ENCODE results near the gene CRK. TPM values are rescaled to one million over a fixed set of nuclear protein-coding genes. Genes with fewer than 3 reads are reported as not detected.
"Not testable (repeated sequence)": the region's sequence is repeated elsewhere in the genome, so short reads cannot be mapped to it uniquely, and the experiment has no call there.

Gene CRK
- total RNA-seq, 1 donor from 2014 or later = 66.2 TPM

DNA sequence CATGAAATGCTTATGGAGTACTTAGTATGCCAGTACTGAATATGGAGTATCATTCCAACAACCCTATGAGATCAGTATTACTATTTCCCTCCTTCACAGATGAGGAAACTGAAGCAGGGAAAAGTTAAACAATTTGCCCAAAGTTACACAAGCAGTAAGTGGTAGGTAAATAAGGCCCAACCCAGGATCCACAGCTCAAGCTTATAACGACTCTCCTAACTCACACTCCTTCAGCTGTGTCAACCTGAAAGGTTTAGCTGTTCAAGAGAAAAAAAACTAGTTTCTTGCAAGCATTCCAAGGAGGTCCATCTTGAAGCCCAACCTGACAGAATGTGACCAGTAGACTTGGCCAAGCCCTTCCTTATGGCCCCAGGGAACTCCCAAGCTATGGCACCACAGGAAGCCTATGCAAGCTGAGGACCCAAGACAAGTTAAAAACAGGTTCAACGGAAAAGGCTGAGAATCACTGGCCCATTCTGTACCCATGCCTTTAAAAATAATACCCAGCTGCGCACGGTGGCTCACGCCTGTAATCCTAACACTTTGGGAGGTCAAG, 6.5 kb downstream of the CRK start:
- no peak for DNase-seq
- Histone ChIP-seq H3K27ac (peak overlapping the region; percentile 50), H3K4me3 (no peak overlapping the region), H3K9me3 (no peaks in the 10 kb centered on the region), H3K27me3 (ENCODE audit: low read depth) (no peaks in the 10 kb centered on the region), H3K36me3 (peaks cover 15% of the 10 kb centered on the region), H3K4me1 (peaks cover 84% of the 10 kb centered on the region)
- intact Hi-C loops (cut with DNase I) = no loop called here
- TF ChIP-seq, protein P1, sequence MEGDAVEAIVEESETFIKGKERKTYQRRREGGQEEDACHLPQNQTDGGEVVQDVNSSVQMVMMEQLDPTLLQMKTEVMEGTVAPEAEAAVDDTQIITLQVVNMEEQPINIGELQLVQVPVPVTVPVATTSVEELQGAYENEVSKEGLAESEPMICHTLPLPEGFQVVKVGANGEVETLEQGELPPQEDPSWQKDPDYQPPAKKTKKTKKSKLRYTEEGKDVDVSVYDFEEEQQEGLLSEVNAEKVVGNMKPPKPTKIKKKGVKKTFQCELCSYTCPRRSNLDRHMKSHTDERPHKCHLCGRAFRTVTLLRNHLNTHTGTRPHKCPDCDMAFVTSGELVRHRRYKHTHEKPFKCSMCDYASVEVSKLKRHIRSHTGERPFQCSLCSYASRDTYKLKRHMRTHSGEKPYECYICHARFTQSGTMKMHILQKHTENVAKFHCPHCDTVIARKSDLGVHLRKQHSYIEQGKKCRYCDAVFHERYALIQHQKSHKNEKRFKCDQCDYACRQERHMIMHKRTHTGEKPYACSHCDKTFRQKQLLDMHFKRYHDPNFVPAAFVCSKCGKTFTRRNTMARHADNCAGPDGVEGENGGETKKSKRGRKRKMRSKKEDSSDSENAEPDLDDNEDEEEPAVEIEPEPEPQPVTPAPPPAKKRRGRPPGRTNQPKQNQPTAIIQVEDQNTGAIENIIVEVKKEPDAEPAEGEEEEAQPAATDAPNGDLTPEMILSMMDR (IDR thresholded peaks at IDR 0.05) = no peak
- ATAC-seq = peak; percentile 86 to 88

DNA sequence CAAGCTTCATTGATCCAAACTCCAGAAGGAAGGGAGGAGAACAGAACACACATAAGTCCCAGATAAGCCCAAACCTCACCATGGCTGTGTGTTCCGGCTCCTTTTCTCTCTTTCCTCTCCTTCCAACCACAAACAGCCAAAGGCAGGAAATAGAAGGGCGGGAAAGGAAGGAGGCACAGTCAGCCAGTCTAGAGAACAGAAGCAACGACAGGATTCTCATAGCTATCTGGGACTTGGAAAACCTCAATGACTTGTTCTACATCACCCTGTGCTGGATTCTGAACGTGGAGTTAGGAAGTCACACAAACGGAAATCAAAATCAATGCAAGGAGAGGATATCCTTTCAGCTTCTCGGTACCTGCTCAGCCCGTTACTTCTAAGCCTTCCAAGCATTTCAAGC, 9.0 kb downstream of the CRK start:
- H3K27me3 ChIP-seq (ENCODE audit: low read depth) = no peaks in the 10 kb centered on the region
- peak overlapping the region; percentile 7 for H3K4me3 ChIP-seq
- peaks cover 60% of the 10 kb centered on the region for H3K4me1 ChIP-seq
- TF ChIP-seq, protein P1 (IDR thresholded peaks at IDR 0.05) = no peak
- ATAC-seq (no peak), DNase-seq (no peak)
- intact Hi-C loops (cut with DNase I) = no loop called here
- H3K36me3 ChIP-seq = no peaks in the 10 kb centered on the region
- H3K27ac ChIP-seq = peak overlapping the region; percentile 78
- no peaks in the 10 kb centered on the region for H3K9me3 ChIP-seq

DNA sequence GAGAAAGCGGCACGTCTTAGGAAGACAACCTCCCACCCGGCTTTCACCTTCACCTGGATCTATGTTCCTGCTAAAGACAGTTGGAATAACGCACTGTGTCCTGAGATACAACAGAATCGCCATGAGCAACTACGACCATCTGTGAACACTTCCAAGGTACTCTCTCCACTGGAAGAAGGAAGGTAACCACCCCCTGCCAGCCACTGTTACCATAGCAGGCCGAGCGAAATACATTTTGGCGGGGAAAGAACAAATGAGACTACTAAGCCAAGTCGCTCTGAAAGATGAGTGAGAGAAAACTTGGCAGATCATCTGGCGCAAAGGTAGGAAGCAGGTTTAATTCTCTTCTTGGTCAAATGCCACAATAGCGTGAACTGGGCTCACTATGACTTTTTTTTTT, 9.8 kb downstream of the CRK start:
- Histone ChIP-seq H3K27ac (peak overlapping the region; percentile 78), H3K36me3 (no peaks in the 10 kb centered on the region), H3K4me1 (peaks cover 51% of the 10 kb centered on the region), H3K4me3 (no peak overlapping the region), H3K9me3 (no peaks in the 10 kb centered on the region), H3K27me3 (ENCODE audit: low read depth) (no peaks in the 10 kb centered on the region)
- intact Hi-C loops (cut with DNase I) = no loop called here
- no peak for ATAC-seq
- TF ChIP-seq, protein P1 (IDR thresholded peaks at IDR 0.05) = no peak
- DNase-seq = no peak

DNA sequence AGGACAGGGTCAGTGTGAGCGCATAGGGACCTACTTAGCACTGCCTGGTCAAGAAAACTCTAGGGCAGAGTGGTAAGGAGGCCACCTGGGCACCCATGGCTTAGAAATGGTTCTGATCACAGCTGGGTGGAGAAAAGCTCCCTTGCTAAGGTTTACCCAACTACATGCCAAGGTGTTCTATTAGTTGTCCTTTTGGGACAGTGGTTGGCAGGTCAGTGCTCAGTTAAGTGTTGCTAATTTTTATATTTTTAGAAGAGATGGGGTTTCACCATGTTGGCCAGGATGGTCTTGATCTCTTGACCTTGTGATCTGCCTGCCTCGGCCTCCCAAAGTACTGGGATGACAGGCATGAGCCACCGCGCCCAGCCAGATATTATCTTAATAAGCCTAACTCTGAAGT, 10.3 kb downstream of the CRK start:
- Histone ChIP-seq H3K4me1 (peaks cover 51% of the 10 kb centered on the region), H3K27ac (peak overlapping the region; percentile 78)
- ATAC-seq; DNase-seq; H3K4me3 ChIP-seq; H3K9me3 ChIP-seq; H3K27me3 ChIP-seq (ENCODE audit: low read depth); H3K36me3 ChIP-seq; intact Hi-C loops (cut with DNase I): not testable (repeated sequence)

DNA sequence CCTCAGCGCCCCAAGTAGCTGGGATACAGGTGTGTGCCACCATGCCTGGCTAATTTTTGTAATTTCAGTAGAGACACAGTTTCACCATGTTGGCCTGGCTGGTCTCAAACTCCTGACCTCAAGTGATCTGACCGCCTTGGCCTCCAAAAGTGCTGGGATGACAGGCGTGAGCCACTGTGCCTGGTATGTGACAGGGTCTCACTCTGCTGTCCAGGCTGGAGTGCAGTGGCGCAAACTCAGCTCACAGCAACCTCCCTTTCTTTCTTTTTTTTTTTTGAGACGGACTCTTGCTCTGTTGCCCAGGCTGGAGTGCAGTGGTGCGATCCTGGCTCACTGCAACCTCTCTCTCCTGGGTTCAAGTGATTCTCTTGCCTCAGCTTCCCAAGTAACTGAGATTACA, 13.3 kb downstream of the CRK start:
- ATAC-seq; H3K27me3 ChIP-seq (ENCODE audit: low read depth); H3K9me3 ChIP-seq; H3K27ac ChIP-seq; DNase-seq; intact Hi-C loops (cut with DNase I); H3K4me3 ChIP-seq; H3K36me3 ChIP-seq: not testable (repeated sequence)
- H3K4me1 ChIP-seq = peaks cover 34% of the 10 kb centered on the region

DNA sequence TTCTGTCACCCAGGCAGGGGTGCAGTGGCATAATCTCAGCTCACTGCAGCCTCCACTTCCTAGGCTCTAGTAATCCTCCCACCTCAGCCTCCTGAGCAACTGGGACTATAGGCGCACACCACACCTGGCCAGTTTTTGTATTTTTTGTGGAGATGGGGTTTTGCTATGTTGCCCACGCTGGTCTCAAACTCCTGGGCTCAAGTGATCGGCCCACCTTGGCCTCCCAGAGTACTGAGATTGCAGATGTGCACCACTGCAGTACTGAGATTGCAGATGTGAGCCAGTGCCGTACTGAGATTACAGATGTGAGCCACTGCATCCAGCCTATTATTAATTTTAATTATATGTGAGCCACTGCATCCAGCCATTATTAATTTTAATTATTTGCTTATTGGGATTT, 13.8 kb downstream of the CRK start:
- ATAC-seq = no peak
- H3K4me3 ChIP-seq = no peak overlapping the region
- peaks cover 5% of the 10 kb centered on the region for H3K36me3 ChIP-seq
- no peaks in the 10 kb centered on the region for H3K9me3 ChIP-seq
- intact Hi-C loops (cut with DNase I) = no loop called here
- peaks cover 28% of the 10 kb centered on the region for H3K4me1 ChIP-seq
- no peaks in the 10 kb centered on the region for H3K27me3 ChIP-seq (ENCODE audit: low read depth)
- H3K27ac ChIP-seq = no peak overlapping the region
- no peak for DNase-seq
- TF ChIP-seq, protein P1 (IDR thresholded peaks at IDR 0.05) = no peak

DNA sequence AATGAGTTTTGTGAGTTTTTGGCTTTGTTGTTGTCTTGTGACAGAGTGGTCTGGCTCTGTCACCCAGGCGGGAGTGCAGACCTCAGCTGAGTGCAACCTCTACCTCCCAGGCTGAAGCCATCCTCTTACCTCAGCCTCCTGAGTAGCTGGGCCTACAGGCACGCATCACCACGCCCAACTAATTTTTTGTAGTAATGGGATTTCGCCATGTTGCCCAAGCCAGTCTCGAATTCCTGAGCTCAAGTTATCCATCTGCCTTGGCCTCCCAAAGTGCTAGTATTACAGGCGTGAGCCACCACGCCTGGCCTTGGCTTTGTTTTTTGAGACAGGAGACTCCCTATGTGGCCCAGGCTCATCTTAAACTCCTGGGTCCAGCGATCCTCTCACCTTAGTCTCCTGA, 15.1 kb downstream of the CRK start:
- H3K27me3 ChIP-seq (ENCODE audit: low read depth) = no peaks in the 10 kb centered on the region
- intact Hi-C loops (cut with DNase I) = no loop called here
- no peak for ATAC-seq
- no peak for DNase-seq
- no peak overlapping the region for H3K27ac ChIP-seq
- no peaks in the 10 kb centered on the region for H3K9me3 ChIP-seq
- peaks cover 15% of the 10 kb centered on the region for H3K36me3 ChIP-seq
- TF ChIP-seq, protein P1 (IDR thresholded peaks at IDR 0.05) = no peak
- H3K4me3 ChIP-seq = no peak overlapping the region
- H3K4me1 ChIP-seq = peaks cover 17% of the 10 kb centered on the region
